B cell (primary cell): ENCODE data around the gene LIPG. TPM values are rescaled to one million over a fixed set of nuclear protein-coding genes. Genes with fewer than 3 reads are reported as not detected.

Experiments
- ATAC-seq: fragments of 200-7000 bp; cut with Tn5 transposase; one replicate; pipeline ENCODE4 v1.10.0; 2021; ENCODE audit warnings: low read depth, mild to moderate bottlenecking, moderate number of reproducible peaks, moderate library complexity
- CTCF ChIA-PET: fragments of 350-600 bp; sonication (Branson Sonifier 250); formaldehyde crosslinking; loops from one replicate; lab custom pipeline; 2021; ENCODE audit warnings: antibody characterized with exemption, inconsistent platforms; lab: Charles Lee
- POLR2A ChIA-PET: fragments of 350-600 bp; sonication (Branson Sonifier 250); formaldehyde crosslinking; loops from one replicate; lab custom pipeline; 2021; ENCODE audit warnings: antibody characterized with exemption; lab: Charles Lee
- DNase-seq: peaks from one replicate; pipeline ENCODE4 v3.0.0; 2013
- H2AFZ ChIP-seq: 2 replicates; pipeline ENCODE4 v1.6.1; 2012; ENCODE audit warnings: mild to moderate bottlenecking, low read depth, low read length; ENCODE audit not compliant: insufficient read depth, poor library complexity, severe bottlenecking
- H3K27ac ChIP-seq, 2 donors: 1 replicate in 1 of 2; 2 replicates in 1 of 2; pipeline ENCODE4 v1.5.1; 2012 to 2013; ENCODE audit warnings: low read length in 2 of 2, mild to moderate bottlenecking in 2 of 2, moderate library complexity in 1 of 2
- H3K27me3 ChIP-seq, 4 experiments: fragments of 200-600 bp in 1 of 4; sonication (generic) in 1 of 4; replicated peaks in 1 of 4; 1 replicate in 2 of 4; 2 replicates in 2 of 4; pipeline versions ENCODE4 v1.6.1 to v1.7.0; 2013 to 2016; ENCODE audit warnings: low read length in 3 of 4, mild to moderate bottlenecking in 2 of 4, mixed read lengths in 1 of 4, moderate library complexity in 1 of 4; ENCODE audit not compliant: insufficient read depth in 4 of 4, control insufficient read depth in 3 of 4; ENCODE audit errors: control extremely low read depth in 1 of 4
- H3K36me3 ChIP-seq, 2 experiments: replicated peaks in 1 of 2; 1 replicate in 1 of 2; 2 replicates in 1 of 2; pipeline versions ENCODE4 v1.6.1 to v1.7.1; 2013; ENCODE audit warnings: low read length in 1 of 2; ENCODE audit not compliant: insufficient read depth in 2 of 2, control insufficient read depth in 1 of 2; ENCODE audit errors: control extremely low read depth in 1 of 2, extremely low read depth in 1 of 2
- H3K4me1 ChIP-seq, 2 donors: fragments of 200-600 bp in 1 of 2; sonication (generic) in 1 of 2; 1 replicate in 1 of 2; 2 replicates in 1 of 2; pipeline versions ENCODE4 v1.5.1 to v1.6.1; 2013 to 2017; ENCODE audit warnings: low read length in 2 of 2; ENCODE audit not compliant: control insufficient read depth in 2 of 2, insufficient read depth in 2 of 2
- H3K4me2 ChIP-seq: replicated peaks from 2 replicates; pipeline ENCODE3; 2012; ENCODE audit warnings: mild to moderate bottlenecking, low read depth, low read length; ENCODE audit not compliant: poor library complexity, severe bottlenecking
- H3K4me3 ChIP-seq, 5 experiments: fragments of 200-600 bp in 1 of 5; sonication (generic) in 1 of 5; 1 replicate in 3 of 5; 2 replicates in 2 of 5; pipeline versions ENCODE4 v1.5.1 to v1.7.0; 2011 to 2016; ENCODE audit warnings: low read length in 4 of 5, mild to moderate bottlenecking in 4 of 5, low read depth in 2 of 5, control low read depth in 1 of 5, moderate library complexity in 1 of 5; ENCODE audit not compliant: insufficient read depth in 1 of 5; ENCODE audit errors: control extremely low read depth in 1 of 5, extremely low read depth in 1 of 5
- H3K79me2 ChIP-seq: fragments of 200-600 bp; sonication (generic); one replicate; pipeline ENCODE4 v1.6.0; 2016; ENCODE audit warnings: low read length; ENCODE audit not compliant: control insufficient read depth, insufficient read depth
- H3K9ac ChIP-seq: fragments of 200-600 bp; sonication (generic); 2 replicates; pipeline ENCODE4 v1.6.1; 2017; ENCODE audit warnings: mild to moderate bottlenecking, low read length, moderate library complexity
- H3K9me3 ChIP-seq, 3 donors: one replicate each; pipeline versions ENCODE4 v1.6.1 to v1.7.1; 2013; ENCODE audit warnings: low read length in 2 of 3; ENCODE audit not compliant: control insufficient read depth in 2 of 3, insufficient read depth in 1 of 3; ENCODE audit errors: control extremely low read depth in 1 of 3
- H4K20me1 ChIP-seq: 2 replicates; pipeline ENCODE4 v1.6.0; 2012; ENCODE audit warnings: mild to moderate bottlenecking, low read length; ENCODE audit not compliant: insufficient read depth, control insufficient read depth, poor library complexity, severe bottlenecking
- H3K27ac Mint-ChIP-seq: one replicate; pipeline ENCODE4 v1.8.0; 2021; ENCODE audit warnings: mixed read lengths
- H3K27me3 Mint-ChIP-seq: one replicate; pipeline ENCODE4 v1.8.0; 2021; ENCODE audit warnings: mixed read lengths
- H3K4me1 Mint-ChIP-seq: one replicate; pipeline ENCODE4 v1.8.0; 2021; ENCODE audit warnings: mixed read lengths
- H3K4me3 Mint-ChIP-seq: one replicate; pipeline ENCODE4 v1.8.0; 2021; ENCODE audit warnings: mixed read lengths
- H3K9me3 Mint-ChIP-seq: one replicate; pipeline ENCODE4 v1.8.0; 2022; ENCODE audit warnings: mixed read lengths; ENCODE audit not compliant: insufficient read depth
- CTCF ChIP-seq: fragments of 200-600 bp; IDR thresholded peaks from one replicate; pipeline ENCODE4 v1.8.0; 2022; ENCODE audit warnings: antibody characterized with exemption, mild to moderate bottlenecking
- EZH2 ChIP-seq: IDR thresholded peaks from 2 replicates; pipeline ENCODE4 v1.6.1; 2012; ENCODE audit warnings: borderline replicate concordance, low read depth, mild to moderate bottlenecking, moderate library complexity, low read length; ENCODE audit not compliant: insufficient read depth, poor library complexity, severe bottlenecking
- WGBS: methylation state at CpG from one replicate; pipeline ENCODE4 v1.1.5; 2013; ENCODE audit warnings: missing lambda C conversion rate; ENCODE audit not compliant: insufficient coverage; 5-methylcytosine and 5-hydroxymethylcytosine counted together
- intact Hi-C: fragments of 100-400 bp; cut with micrococcal nuclease; formaldehyde crosslinking; loops from one replicate; pipeline ENCODE4 v1.10.0; 2022
- polyA plus RNA-seq: library from polyadenylated mRNA; depleted of rRNA; stranded (reverse); fragments of >200 nt; gene quantifications from 2 replicates; pipeline ENCODE4 v1.2.3, GENCODE V29; 2012
- total RNA-seq, 2 donors: library from RNA; stranded (reverse); fragments of 120-200 nt in 1 of 2; gene quantifications; 1 replicate in 1 of 2; 2 replicates in 1 of 2; pipeline versions ENCODE4 v1.2.3 to v1.2.4, GENCODE V29; 2013 to 2022

The LIPG gene
- total and polyA plus RNA-seq, 2 donors (not counting 1 experiment from before 2014, with no cell fraction given) = not detected

GRCh38 chr18:49601211-49601610 is 39.4 kb downstream of the LIPG start:
- ChIA-PET CTCF (no interaction called here), POLR2A (no interaction called here)
- Histone ChIP-seq H4K20me1 (no peaks in the 10 kb centered on the region), H3K4me1 (no peaks in the 10 kb centered on the region), H3K4me2 (no peak overlapping the region), H2AFZ (no peak overlapping the region), H3K9ac (no peak overlapping the region), H3K4me3 (no peak overlapping the region), H3K36me3 (no peaks in the 10 kb centered on the region), H3K79me2 (no peaks in the 10 kb centered on the region), H3K27ac (no peak overlapping the region), H3K9me3 (peaks cover 0 to 9% (median 3%) of the 10 kb centered on the region in 3 donors), H3K27me3 (peaks cover 0 to 4% (median 0%) of the 10 kb centered on the region in 4 experiments)
- H3K9me3 Mint-ChIP-seq = no peaks in the 10 kb centered on the region
- DNase-seq = no peak
- no peak overlapping the region for H3K4me3 Mint-ChIP-seq
- ATAC-seq = no peak
- intact Hi-C loops = no loop called here
- no peaks in the 10 kb centered on the region for H3K4me1 Mint-ChIP-seq
- 86% methylated on average over 2 of the region's 4 CpGs for WGBS
- no peak overlapping the region for H3K27ac Mint-ChIP-seq
- no peak for TF ChIP-seq EZH2
- no peak for TF ChIP-seq CTCF
- H3K27me3 Mint-ChIP-seq = peaks cover 33% of the 10 kb centered on the region

DNA sequence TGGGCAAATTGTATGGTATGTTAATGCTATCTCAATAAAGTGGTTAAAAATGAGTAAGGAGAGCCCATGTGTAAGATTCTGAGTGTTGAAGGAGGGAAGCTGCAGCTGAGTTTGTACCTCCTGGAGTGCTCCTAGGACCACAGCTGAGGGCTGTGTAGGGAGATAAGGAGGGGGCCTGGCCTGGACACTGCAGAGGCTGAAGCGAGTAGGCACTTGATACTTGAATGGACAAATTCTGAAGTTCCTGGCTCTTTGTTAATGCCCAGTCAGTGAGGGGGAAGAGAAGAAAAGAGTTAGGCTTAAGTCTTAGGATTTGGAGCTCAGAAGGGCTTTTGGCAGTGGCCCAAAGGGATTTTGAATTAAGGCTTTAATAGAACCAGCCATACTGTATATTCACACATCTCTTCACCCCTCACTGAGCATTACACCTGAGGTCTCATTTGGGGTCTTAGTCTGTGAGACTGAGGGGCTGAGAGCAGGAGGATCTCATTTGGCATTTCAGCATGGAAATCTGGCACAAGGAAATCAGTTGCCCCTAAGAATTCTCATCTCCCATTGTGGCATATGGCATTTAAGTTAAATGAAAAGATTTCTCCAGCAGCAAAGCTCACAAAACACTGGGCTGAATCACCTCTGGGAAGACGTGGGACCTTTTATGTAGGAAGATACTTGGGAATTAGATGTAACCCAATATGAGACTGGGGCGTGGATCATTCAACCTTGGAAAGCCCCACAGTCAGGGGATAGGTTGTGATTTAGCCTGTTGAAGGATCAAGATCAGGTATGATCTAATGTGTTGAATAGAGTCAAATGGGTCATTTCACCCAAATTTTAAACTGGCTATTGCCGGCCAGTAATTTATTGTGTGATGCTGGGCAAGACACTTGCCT is 46.8 kb downstream of the LIPG start:
- Histone ChIP-seq H3K79me2 (no peaks in the 10 kb centered on the region), H3K4me3 (no peak overlapping the region), H3K4me1 (no peaks in the 10 kb centered on the region), H3K27ac (no peak overlapping the region), H3K36me3 (no peaks in the 10 kb centered on the region), H3K9ac (no peak overlapping the region), H4K20me1 (no peaks in the 10 kb centered on the region), H3K27me3 (peaks cover 0 to 4% (median 0%) of the 10 kb centered on the region in 4 experiments), H2AFZ (no peak overlapping the region), H3K4me2 (no peak overlapping the region), H3K9me3 (peaks cover 0 to 9% (median 3%) of the 10 kb centered on the region in 3 donors)
- ChIA-PET POLR2A (no interaction called here), CTCF (no interaction called here)
- Mint-ChIP-seq H3K27ac (no peak overlapping the region), H3K4me3 (no peak overlapping the region), H3K9me3 (no peaks in the 10 kb centered on the region), H3K27me3 (peaks cover 29% of the 10 kb centered on the region), H3K4me1 (no peaks in the 10 kb centered on the region)
- ATAC-seq = no peak
- intact Hi-C loops = no loop called here
- no peak for DNase-seq
- no peak for TF ChIP-seq CTCF
- no peak for TF ChIP-seq EZH2
- WGBS = 96% methylated on average over 4 of the region's 4 CpGs
